Right renal pelvis (tissue), 4 donors: ENCODE data around the gene GPR17. TPM values are rescaled to one million over a fixed set of nuclear protein-coding genes. Genes with fewer than 3 reads are reported as not detected.

ENCODE experiments used
- DNase-seq, 4 donors: peaks; one replicate each; pipeline ENCODE4 v3.0.0-alpha.2; 2013; ENCODE audit warnings: low read depth in 4 of 4, low spot score in 3 of 4, missing footprints in 1 of 4
- polyA plus RNA-seq, 4 donors: library from polyadenylated mRNA; unstranded; fragments of 120-200 nt; gene quantifications; one replicate each; pipeline ENCODE4 v1.2.1, GENCODE V29; 2013; ENCODE audit not compliant: insufficient read length in 4 of 4

The GPR17 gene
- polyA plus RNA-seq, 4 donors: 0.69 to 2.5 (median 1.2) TPM

GRCh38 chr2:127664065-127664894, 18.3 kb downstream of the GPR17 start:
- no peak for DNase-seq

- no peak for DNase-seq
Observed at GRCh38 chr2:127664895-127665225, 18.9 kb downstream of the GPR17 start.

GRCh38 chr2:127665267-127665893, 19.4 kb downstream of the GPR17 start:
- DNase-seq: no peak

- DNase-seq: no peak
Observed at GRCh38 chr2:127669056-127669455, 23.1 kb downstream of the GPR17 start.

- DNase-seq: no peak
Observed at GRCh38 chr2:127670055-127670956, 24.4 kb downstream of the GPR17 start.

- DNase-seq: no peak
Observed at GRCh38 chr2:127670957-127671290, 25.0 kb downstream of the GPR17 start.

- DNase-seq: no peak
Observed at GRCh38 chr2:127671557-127672302, 25.8 kb downstream of the GPR17 start.

GRCh38 chr2:127672341-127673224, 26.6 kb downstream of the GPR17 start:
- no peak for DNase-seq

- DNase-seq: no peak
Observed at GRCh38 chr2:127673291-127674069, 27.5 kb downstream of the GPR17 start.

GRCh38 chr2:127674241-127675209, 28.6 kb downstream of the GPR17 start:
- no peak for DNase-seq

- no peak for DNase-seq
Observed at GRCh38 chr2:127675331-127676261, 29.6 kb downstream of the GPR17 start, which contains the start of gene LIMS2. LIMS2 (minus strand) TSS chr2:127675530; CDS start chr2:127675024, 506 bp downstream.

- DNase-seq: no peak
Observed at GRCh38 chr2:127676906-127677305, 31.0 kb downstream of the GPR17 start.

- no peak for DNase-seq
Observed at GRCh38 chr2:127678531-127678930, 32.6 kb downstream of the GPR17 start.

- no peak for DNase-seq
Observed at GRCh38 chr2:127678991-127679390, 33.0 kb downstream of the GPR17 start.

- no peak for DNase-seq
Observed at GRCh38 chr2:127679680-127680361, 33.9 kb downstream of the GPR17 start.

GRCh38 chr2:127680706-127681287, 34.8 kb downstream of the GPR17 start:
- DNase-seq: no peak
